GM12878 (cell line): Measurements from ENCODE around the gene DHCR7. TPM values are rescaled to one million over a fixed set of nuclear protein-coding genes. Genes with fewer than 3 reads are reported as not detected.

ENCODE experiments used
- ATF7 ChIP-seq: fragments of 450-650 bp; IDR thresholded peaks from 2 replicates; pipeline ENCODE4 v1.6.1; 2016; ENCODE audit warnings: low read depth, mild to moderate bottlenecking
- CEBPB ChIP-seq, 2 experiments: fragments of 150-350 bp in 1 of 2; IDR thresholded peaks; 2 replicates each; pipeline ENCODE4 v1.6.1; 2012 to 2014; ENCODE audit warnings: low read depth in 2 of 2, low read length in 2 of 2, borderline replicate concordance in 1 of 2, inconsistent platforms in 1 of 2
- DPF2 ChIP-seq: fragments of 450-650 bp; IDR thresholded peaks from 2 replicates; pipeline ENCODE4 v1.6.1; 2017; ENCODE audit warnings: mild to moderate bottlenecking
- E4F1 ChIP-seq: fragments of 450-650 bp; IDR thresholded peaks from 2 replicates; pipeline ENCODE4 v1.6.1; 2018; ENCODE audit warnings: borderline replicate concordance, mild to moderate bottlenecking; ENCODE audit not compliant: partially characterized antibody
- ESRRA ChIP-seq: IDR thresholded peaks from 2 replicates; pipeline ENCODE4 v1.6.1; 2012; ENCODE audit warnings: mild to moderate bottlenecking, low read length, improper control_type of control experiment
- IKZF1 ChIP-seq: fragments of 450-650 bp; conservative IDR thresholded peaks from 2 replicates; pipeline ENCODE4 v1.6.1; 2017; ENCODE audit warnings: antibody characterized with exemption, mild to moderate bottlenecking
- IKZF2 ChIP-seq, 2 experiments: fragments of 450-650 bp; IDR thresholded peaks; 2 replicates each; pipeline ENCODE4 v1.6.1; 2017; ENCODE audit warnings: mild to moderate bottlenecking in 2 of 2, moderate library complexity in 2 of 2
- NR2C2 ChIP-seq: IDR thresholded peaks from 2 replicates; pipeline ENCODE4 v1.6.1; 2011; ENCODE audit warnings: borderline replicate concordance, low read depth; ENCODE audit not compliant: control insufficient read depth, insufficient read length
- SMARCA5 ChIP-seq: fragments of 450-650 bp; IDR thresholded peaks from 2 replicates; pipeline ENCODE4 v1.6.1; 2017; ENCODE audit warnings: mild to moderate bottlenecking
- SPI1 ChIP-seq: IDR thresholded peaks from 2 replicates; pipeline ENCODE4 v1.6.1; 2011; ENCODE audit warnings: low read depth, mild to moderate bottlenecking, low read length, moderate library complexity, borderline replicate concordance; ENCODE audit not compliant: insufficient read depth
- ZBTB40 ChIP-seq: fragments of 450-650 bp; IDR thresholded peaks from 2 replicates; pipeline ENCODE4 v1.6.1; 2016; ENCODE audit warnings: mild to moderate bottlenecking, moderate library complexity, borderline replicate concordance
- ZNF24 ChIP-seq: fragments of 450-650 bp; IDR thresholded peaks from 2 replicates; pipeline ENCODE4 v1.6.1; 2017; ENCODE audit warnings: antibody characterized with exemption, mild to moderate bottlenecking
- ZNF274 ChIP-seq: IDR thresholded peaks from one replicate; pipeline ENCODE4 v1.8.0; 2011; ENCODE audit not compliant: insufficient read length, insufficient read depth
- ZNF384 ChIP-seq: IDR thresholded peaks from 2 replicates; pipeline ENCODE4 v1.6.1; 2012; ENCODE audit warnings: low read depth, mild to moderate bottlenecking, low read length, improper control_type of control experiment, borderline replicate concordance
- polyA plus RNA-seq, 11 experiments: library from polyadenylated mRNA; depleted of rRNA in 4 of 11; unstranded in 6 of 11; stranded (reverse) in 5 of 11; fragments of >200 nt; fragmentation: Nextera tagmentation in 4 of 11; fragmentation: Illumina TruSeq in 1 of 11; extraction: Ambion mirVana in 4 of 11; extraction: Trizol in 1 of 11; gene quantifications; 1 replicate in 1 of 11; 2 replicates in 10 of 11; pipeline versions ENCODE4 v1.2.1 to v1.2.3, GENCODE V29; 2011 to 2016; ENCODE audit warnings: inconsistent platforms in 2 of 11, missing spikeins in 2 of 11, low read depth in 1 of 11
- total RNA-seq, 4 experiments: library from RNA; depleted of rRNA in 3 of 4; stranded (reverse); fragments of >200 nt in 3 of 4; fragmentation: Illumina TruSeq in 1 of 4; extraction: Trizol in 1 of 4; gene quantifications; 2 replicates each; pipeline versions ENCODE4 v1.2.1 to v1.2.3, GENCODE V29; 2013 to 2021

Gene DHCR7
- total and polyA plus RNA-seq, 10 of the 15 experiments (the other 5 are each of a cell fraction or from before 2014, with no cell fraction given), result 4.2 to 115 (median 57.8) TPM

- TF ChIP-seq DPF2 (0 out of 2 replicates have a peak, but pooled peaks have one; percentile 34), NR2C2 (no peak), CEBPB (IDR thresholded peaks at IDR 0.05; ENCODE audit: borderline replicate concordance in 1 of 2, low read depth in 2 of 2, low read length in 2 of 2) (no peak), ZNF274 (no peak), ZNF384 (peak; percentile 61), IKZF1 (0 out of 2 replicates have a peak, but pooled peaks have one; percentile 25), SPI1 (peak; percentile 31; the same call in 1 of the 2 replicates), IKZF2 (IDR thresholded peaks at IDR 0.05) (0 out of 4 replicates have a peak, but pooled peaks of 1 of the 2 experiments have one; percentile 24), ATF7 (no peak), SMARCA5 (0 out of 2 replicates have a peak, but pooled peaks have one; percentile 37), ESRRA (no peak), E4F1 (peak; percentile 69), ZBTB40 (peak; percentile 34; the same call in 1 of the 2 replicates), ZNF24 (0 out of 2 replicates have a peak, but pooled peaks have one; percentile 21)
- TF ChIP-seq, all 136 proteins: peak for 16
These were observed 4.2 kb upstream of the DHCR7 start (continued) for GRCh38 chr11:71452199-71453036.
